A549 (cell line): ENCODE measurements around the gene MIPOL1. TPM values are rescaled to one million over a fixed set of nuclear protein-coding genes. Genes with fewer than 3 reads are reported as not detected.
A peak's percentile ranks its signal among the peaks of the same experiment; 100 is the strongest.

ENCODE experiments used
- ATAC-seq, 2 experiments: fragments of 200-7000 bp in 1 of 2; fragments of >200 bp in 1 of 2; cut with Nextera tagmentation in 1 of 2; cut with Tn5 transposase in 1 of 2; 3 replicates each; pipeline versions ENCODE4 v1.8.0 to v1.9.1; 2018 to 2020; ENCODE audit warnings: mild to moderate bottlenecking in 1 of 2, moderate library complexity in 1 of 2
- CTCF ChIA-PET: fragments of 300-600 bp; sonication (Branson Sonifier 250); formaldehyde crosslinking; extraction: SDS; loops from one replicate; lab custom pipeline; 2021; ENCODE audit warnings: antibody characterized with exemption, inconsistent platforms; lab: Yijun Ruan, JAX
- POLR2A ChIA-PET: fragments of 350-600 bp; formaldehyde crosslinking; extraction: SDS; loops from one replicate; lab custom pipeline; 2021; ENCODE audit warnings: antibody characterized with exemption, inconsistent platforms; lab: Yijun Ruan, JAX
- DNase-seq, 2 experiments: peaks; one replicate each; pipeline versions ENCODE4 v3.0.0 to v3.0.0-alpha.2; 2011 to 2016; ENCODE audit warnings: low read depth in 1 of 2, low spot score in 1 of 2
- FAIRE-seq: peaks from 2 replicates; lab custom pipeline; 2011; peaks lifted over from hg19 to GRCh38; lab: Jason Lieb, UNC
- H3K27ac ChIP-seq, 2 experiments: fragments of >200 bp; sonication (Bioruptor Twin); formaldehyde crosslinking; 3 replicates each; pipeline ENCODE4 v1.5.1; 2016 to 2017
- H3K4me1 ChIP-seq: fragments of >200 bp; sonication (Bioruptor Twin); formaldehyde crosslinking; 3 replicates; pipeline ENCODE4 v1.6.1; 2016
- H3K4me2 ChIP-seq: fragments of >200 bp; sonication (Bioruptor Twin); formaldehyde crosslinking; 3 replicates; pipeline ENCODE4 v1.6.1; 2016
- H3K4me3 ChIP-seq: fragments of >200 bp; sonication (Bioruptor Twin); formaldehyde crosslinking; 3 replicates; pipeline ENCODE4 v1.5.1; 2016
- H3K9me3 ChIP-seq: fragments of >200 bp; sonication (Bioruptor Twin); formaldehyde crosslinking; 3 replicates; pipeline ENCODE4 v1.6.1; 2016
- BCL3 ChIP-seq: fragments of >200 bp; sonication (Bioruptor Twin); formaldehyde crosslinking; IDR thresholded peaks from 3 replicates; pipeline ENCODE4 v1.6.1; 2016
- BHLHE40 ChIP-seq: IDR thresholded peaks from 2 replicates; pipeline ENCODE4 v1.6.1; 2012; ENCODE audit warnings: low read depth, low read length, inconsistent platforms
- CBX2 ChIP-seq: fragments of 200-600 bp; sonication (generic); IDR thresholded peaks from 2 replicates; pipeline ENCODE4 v1.6.1; 2016; ENCODE audit warnings: low read depth, mild to moderate bottlenecking, borderline replicate concordance
- CBX8 ChIP-seq: fragments of 200-600 bp; sonication (generic); IDR thresholded peaks from 2 replicates; pipeline ENCODE4 v1.6.1; 2016
- CHD2 ChIP-seq: fragments of 150-350 bp; IDR thresholded peaks from 2 replicates; pipeline ENCODE4 v1.6.1; 2014; ENCODE audit warnings: low read length; ENCODE audit not compliant: partially characterized antibody
- E2F6 ChIP-seq: IDR thresholded peaks from 2 replicates; pipeline ENCODE4 v1.6.1; 2012; ENCODE audit warnings: low read depth, borderline replicate concordance
- EHMT2 ChIP-seq: fragments of 200-600 bp; sonication (generic); IDR thresholded peaks from 2 replicates; pipeline ENCODE4 v1.6.1; 2016; ENCODE audit warnings: antibody characterized with exemption, low read depth, mild to moderate bottlenecking, moderate library complexity
- ELK1 ChIP-seq: fragments of 150-350 bp; IDR thresholded peaks from 2 replicates; pipeline ENCODE4 v1.6.1; 2014; ENCODE audit warnings: low read depth, mild to moderate bottlenecking, low read length
- ESRRA ChIP-seq: fragments of 150-350 bp; IDR thresholded peaks from 2 replicates; pipeline ENCODE4 v1.6.1; 2014; ENCODE audit warnings: mild to moderate bottlenecking, low read length, borderline replicate concordance
- GATA3 ChIP-seq: IDR thresholded peaks from 2 replicates; pipeline ENCODE4 v1.6.1; 2012; ENCODE audit warnings: borderline replicate concordance
- HDAC2 ChIP-seq: fragments of 200-600 bp; sonication (generic); IDR thresholded peaks from 2 replicates; pipeline ENCODE4 v1.6.1; 2016
- HES2 ChIP-seq: fragments of >200 bp; sonication (Bioruptor Twin); formaldehyde crosslinking; IDR thresholded peaks from 2 replicates; pipeline ENCODE4 v1.6.1; 2016
- HMGXB4 ChIP-seq: fragments of 250-450 bp; sonication (Bioruptor Pico); IDR thresholded peaks from 2 replicates; pipeline ENCODE4 v1.5.0; 2021; ENCODE audit warnings: mild to moderate bottlenecking, moderate library complexity, borderline replicate concordance
- HOXB13 ChIP-seq: fragments of 250-450 bp; sonication (Bioruptor Pico); IDR thresholded peaks from 2 replicates; pipeline ENCODE4 v1.5.0; 2020; ENCODE audit warnings: low read depth, mild to moderate bottlenecking, moderate library complexity
- HOXB5 ChIP-seq: fragments of 250-450 bp; sonication (Bioruptor Pico); IDR thresholded peaks from 2 replicates; pipeline ENCODE4 v1.5.0; 2020; ENCODE audit warnings: mild to moderate bottlenecking, moderate library complexity
- KDM1A ChIP-seq: fragments of 200-600 bp; sonication (generic); IDR thresholded peaks from 2 replicates; pipeline ENCODE4 v1.6.1; 2016; ENCODE audit warnings: low read depth, mild to moderate bottlenecking
- MAFK ChIP-seq: fragments of 450-650 bp; IDR thresholded peaks from 2 replicates; pipeline ENCODE4 v1.6.1; 2014; ENCODE audit not compliant: partially characterized antibody
- MAX ChIP-seq: IDR thresholded peaks from 2 replicates; pipeline ENCODE4 v1.6.1; 2012
- MAZ ChIP-seq: fragments of 150-350 bp; IDR thresholded peaks from 2 replicates; pipeline ENCODE4 v1.6.1; 2014; ENCODE audit warnings: antibody characterized with exemption, low read depth, low read length, borderline replicate concordance
- NR3C1 ChIP-seq: fragments of >200 bp; sonication (Bioruptor Twin); formaldehyde crosslinking; IDR thresholded peaks from 3 replicates; pipeline ENCODE4 v1.6.1; 2017
- PHF8 ChIP-seq: fragments of 200-600 bp; sonication (generic); IDR thresholded peaks from 2 replicates; pipeline ENCODE4 v1.6.1; 2016; ENCODE audit warnings: low read depth, mild to moderate bottlenecking, antibody characterized with exemption, moderate library complexity, borderline replicate concordance
- RAD21 ChIP-seq, 2 experiments: fragments of >200 bp in 1 of 2; sonication (Bioruptor Twin) in 1 of 2; formaldehyde crosslinking in 1 of 2; IDR thresholded peaks in 1 of 2; conservative IDR thresholded peaks in 1 of 2; 2 replicates in 1 of 2; 3 replicates in 1 of 2; pipeline ENCODE4 v1.6.1; 2012 to 2018; ENCODE audit warnings: inconsistent platforms in 1 of 2
- RCOR1 ChIP-seq: fragments of 150-350 bp; IDR thresholded peaks from 2 replicates; pipeline ENCODE4 v1.6.1; 2014; ENCODE audit warnings: antibody characterized with exemption, low read length, low read depth
- RFX5 ChIP-seq: fragments of 450-650 bp; IDR thresholded peaks from 2 replicates; pipeline ENCODE4 v1.7.1; 2014; ENCODE audit warnings: antibody characterized with exemption, mild to moderate bottlenecking, moderate library complexity
- RNF2 ChIP-seq: fragments of 200-600 bp; sonication (generic); IDR thresholded peaks from 2 replicates; pipeline ENCODE4 v1.6.1; 2016; ENCODE audit warnings: low read depth, mild to moderate bottlenecking, antibody characterized with exemption, moderate library complexity, borderline replicate concordance
- SREBF2 ChIP-seq: fragments of 450-650 bp; IDR thresholded peaks from 2 replicates; pipeline ENCODE4 v1.6.1; 2014; ENCODE audit warnings: mild to moderate bottlenecking, moderate library complexity
- TP53 ChIP-seq: fragments of 250-450 bp; sonication (Bioruptor Pico); IDR thresholded peaks from 2 replicates; pipeline ENCODE4 v1.5.0; 2021; ENCODE audit warnings: mild to moderate bottlenecking, moderate library complexity
- USF2 ChIP-seq: fragments of 450-650 bp; IDR thresholded peaks from 2 replicates; pipeline ENCODE4 v1.6.1; 2014; ENCODE audit warnings: antibody characterized with exemption
- ZFP36 ChIP-seq: fragments of 450-650 bp; IDR thresholded peaks from 2 replicates; pipeline ENCODE4 v1.6.1; 2014; ENCODE audit warnings: borderline replicate concordance; ENCODE audit not compliant: partially characterized antibody
- ZNF302 ChIP-seq: fragments of 250-450 bp; sonication (Bioruptor Pico); IDR thresholded peaks from 2 replicates; pipeline ENCODE4 v1.9.0; 2021; ENCODE audit warnings: inconsistent platforms, mild to moderate bottlenecking, moderate library complexity
- WGBS: methylation state at CpG from one replicate; pipeline ENCODE4 v1.1.6; 2017; ENCODE audit errors: missing lambda C conversion rate; 5-methylcytosine and 5-hydroxymethylcytosine counted together
- polyA plus RNA-seq, 4 experiments: library from polyadenylated mRNA; depleted of rRNA in 3 of 4; stranded (reverse); fragments of >200 nt; fragmentation: RNase III in 1 of 4; extraction: RNeasy Plus Mini Kit Qiagen cat#74134 plus additional on column Dnase treatment in 1 of 4; gene quantifications; 2 replicates in 3 of 4; 3 replicates in 1 of 4; pipeline ENCODE4 v1.2.3, GENCODE V29; 2011 to 2017

Gene MIPOL1
- polyA plus RNA-seq, 2 of the 4 experiments (the other 2 are of a cell fraction): 5.2 to 13.4 TPM

GRCh38 chr14:37172936-37173614 lies 24.7 kb upstream of the MIPOL1 start:
- no peak for FAIRE-seq
- 45% methylated on average over 5 of the region's 5 CpGs for WGBS
- Histone ChIP-seq H3K9me3 (no peaks in the 10 kb centered on the region), H3K4me2 (peak overlapping the region; percentile 86), H3K4me3 (peak overlapping the region; percentile 59), H3K4me1 (peaks cover 7% of the 10 kb centered on the region; the same call in 2 of the 3 replicates), H3K27ac (peak overlapping the region; percentile 82 to 89; a peak in 5 of 6 replicates)
- POLR2A ChIA-PET: interaction anchor here (2.5 kb wide), 1 partner anchor 25 kb away, joined by 20 read pairs; the partner anchor contains the start of gene MIPOL1
- CTCF ChIA-PET: interaction anchor here (2.3 to 3.1 kb wide), 2 partner anchors 24 to 57 kb away, joined by 11 to 12 read pairs; partner anchors contain the start of gene MIPOL1
- TF ChIP-seq MAFK: no peak
- no peak for TF ChIP-seq MAZ
- no peak for TF ChIP-seq HOXB5
- no peak for TF ChIP-seq ZNF302 (CRISPR knock-in tag)
- no peak for TF ChIP-seq BHLHE40
- TF ChIP-seq RFX5: no peak
- no peak for TF ChIP-seq MAX
- no peak for TF ChIP-seq RAD21 (conservative IDR thresholded peaks at IDR 0.05 in 1 of 2, IDR thresholded peaks at IDR 0.05 in 1 of 2)
- TF ChIP-seq CBX2: no peak
- TF ChIP-seq ESRRA: no peak
- no peak for TF ChIP-seq EHMT2
- TF ChIP-seq BCL3: no peak
- no peak for TF ChIP-seq GATA3
- TF ChIP-seq ELK1: no peak
- no peak for TF ChIP-seq PHF8
- no peak for TF ChIP-seq CBX8
- no peak for TF ChIP-seq SREBF2
- TF ChIP-seq KDM1A: no peak
- TF ChIP-seq TP53 (CRISPR knock-in tag): no peak
- DNase-seq: no peak
- ATAC-seq: no peak

GRCh38 chr14:37179896-37180502 lies 17.7 kb upstream of the MIPOL1 start:
- DNase-seq (peak in 1 of 2 experiments; percentile 16), ATAC-seq (peak in 1 of 2 experiments; percentile 43; a peak in 1 of 6 replicates), FAIRE-seq (no peak)
- Histone ChIP-seq H3K27ac (no peak overlapping the region), H3K4me3 (no peak overlapping the region), H3K4me1 (no peaks in the 10 kb centered on the region), H3K4me2 (no peak overlapping the region), H3K9me3 (no peaks in the 10 kb centered on the region)
- CTCF ChIA-PET: interaction anchor here (1.4 to 1.5 kb wide), 2 partner anchors 11 to 17 kb away, joined by 3 read pairs; partner anchors contain the start of gene MIPOL1
- TF ChIP-seq HOXB5: no peak
- no peak for TF ChIP-seq RFX5
- TF ChIP-seq CHD2: no peak
- no peak for TF ChIP-seq RAD21 (conservative IDR thresholded peaks at IDR 0.05 in 1 of 2, IDR thresholded peaks at IDR 0.05 in 1 of 2)
- TF ChIP-seq HOXB13 (CRISPR knock-in tag): no peak
- no peak for TF ChIP-seq HDAC2
- no peak for TF ChIP-seq NR3C1
- no peak for TF ChIP-seq HES2
- TF ChIP-seq RNF2: no peak
- TF ChIP-seq ZFP36: no peak
- no peak for TF ChIP-seq USF2
- no peak for TF ChIP-seq E2F6
- TF ChIP-seq RCOR1: no peak
- TF ChIP-seq HMGXB4: no peak
- no peak for TF ChIP-seq TP53 (CRISPR knock-in tag)
- no peak for TF ChIP-seq EHMT2
- TF ChIP-seq GATA3: no peak
- 19% methylated on average over 4 of the region's 4 CpGs for WGBS
- POLR2A ChIA-PET: no interaction called here
